Spleen (tissue), 7 donors: ENCODE data around the gene S100A5.

Experiments used
- POLR2A ChIP-seq, 3 donors: fragments of 450-650 bp; IDR thresholded peaks; one replicate each; pipeline ENCODE4 v1.5.1; 2017; ENCODE audit warnings: antibody characterized with exemption in 3 of 3, mild to moderate bottlenecking in 1 of 3
- POLR2AphosphoS5 ChIP-seq, 3 donors: sonication (generic); formaldehyde crosslinking; IDR thresholded peaks; one replicate each; pipeline ENCODE4 v1.5.1; 2017; ENCODE audit warnings: antibody characterized with exemption in 3 of 3
- TF ChIP-seq, protein P1 (sequence below), 11 experiments: fragments of 200-600 bp in 7 of 11; fragments of 450-650 bp in 4 of 11; sonication (generic) in 4 of 11; IDR thresholded peaks in 8 of 11; conservative IDR thresholded peaks in 3 of 11; 1 replicate in 7 of 11; 2 replicates in 4 of 11; pipeline versions ENCODE4 v1.4.0 to v1.8.0; 2016 to 2021; ENCODE audit warnings: antibody characterized with exemption in 11 of 11, inconsistent platforms in 4 of 11, mild to moderate bottlenecking in 1 of 11
- donor health status: DM: no; HTN: no; CAD: no; lungs with moderate emphysema.
- donor health status: DM: no; HTN: no; CAD: no.
- donor health status: DM: no; HTN: no; CAD: no.

- TF ChIP-seq POLR2A (IDR thresholded peaks at IDR 0.05) (no peak), POLR2AphosphoS5 (IDR thresholded peaks at IDR 0.05) (peak; percentile 43 to 57 (median 46))
- TF ChIP-seq, protein P1, sequence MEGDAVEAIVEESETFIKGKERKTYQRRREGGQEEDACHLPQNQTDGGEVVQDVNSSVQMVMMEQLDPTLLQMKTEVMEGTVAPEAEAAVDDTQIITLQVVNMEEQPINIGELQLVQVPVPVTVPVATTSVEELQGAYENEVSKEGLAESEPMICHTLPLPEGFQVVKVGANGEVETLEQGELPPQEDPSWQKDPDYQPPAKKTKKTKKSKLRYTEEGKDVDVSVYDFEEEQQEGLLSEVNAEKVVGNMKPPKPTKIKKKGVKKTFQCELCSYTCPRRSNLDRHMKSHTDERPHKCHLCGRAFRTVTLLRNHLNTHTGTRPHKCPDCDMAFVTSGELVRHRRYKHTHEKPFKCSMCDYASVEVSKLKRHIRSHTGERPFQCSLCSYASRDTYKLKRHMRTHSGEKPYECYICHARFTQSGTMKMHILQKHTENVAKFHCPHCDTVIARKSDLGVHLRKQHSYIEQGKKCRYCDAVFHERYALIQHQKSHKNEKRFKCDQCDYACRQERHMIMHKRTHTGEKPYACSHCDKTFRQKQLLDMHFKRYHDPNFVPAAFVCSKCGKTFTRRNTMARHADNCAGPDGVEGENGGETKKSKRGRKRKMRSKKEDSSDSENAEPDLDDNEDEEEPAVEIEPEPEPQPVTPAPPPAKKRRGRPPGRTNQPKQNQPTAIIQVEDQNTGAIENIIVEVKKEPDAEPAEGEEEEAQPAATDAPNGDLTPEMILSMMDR (IDR thresholded peaks at IDR 0.05 in 8 of 11, conservative IDR thresholded peaks at IDR 0.05 in 3 of 11), result peak; percentile 54 to 93 (median 79)
Observed at GRCh38 chr1:153532769-153533599, 7.8 kb downstream of the S100A5 start.
